HG03139 (cell line): Measurements from ENCODE around the gene OR6J1.
"Not testable (repeated sequence)": the region's sequence is repeated elsewhere in the genome, so short reads cannot be mapped to it uniquely, and the experiment has no call there.

Experiments
- ATAC-seq: cut with Tn5 transposase; IDR thresholded peaks from one replicate; pipeline ENCODE4 v1.9.1; 2021; ENCODE audit not compliant: unreplicated experiment

Gene OR6J1

GRCh38 chr14:22644305-22644635 lies at the start of gene OR6J1:
TSS of gene OR6J1 (minus strand) at chr14:22644352. CDS start at chr14:22634811, 9,541 bp downstream.
- no peak for ATAC-seq

- ATAC-seq = no peak
Measured at GRCh38 chr14:22692194-22692593, 48.0 kb upstream of the OR6J1 start.

DNA sequence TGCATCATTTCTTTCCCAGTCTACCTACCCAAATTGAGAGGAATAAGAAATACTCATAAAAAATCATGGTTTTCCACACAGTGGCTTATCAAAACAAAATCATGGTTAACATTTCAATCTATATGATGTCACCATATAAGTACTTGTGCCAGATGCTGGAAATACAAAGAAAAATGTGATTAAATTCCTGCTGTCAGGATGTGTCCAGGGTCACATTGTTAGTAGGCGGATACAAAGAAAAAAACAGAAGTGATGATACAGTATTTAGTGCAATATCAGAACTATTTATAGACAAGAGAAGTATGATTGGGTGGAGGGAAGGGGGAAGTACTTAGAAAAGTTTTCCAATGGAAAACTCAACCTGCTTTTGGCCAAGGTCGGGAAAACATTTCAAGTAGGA lies 47.0 kb upstream of the OR6J1 start:
- no peak for ATAC-seq

DNA sequence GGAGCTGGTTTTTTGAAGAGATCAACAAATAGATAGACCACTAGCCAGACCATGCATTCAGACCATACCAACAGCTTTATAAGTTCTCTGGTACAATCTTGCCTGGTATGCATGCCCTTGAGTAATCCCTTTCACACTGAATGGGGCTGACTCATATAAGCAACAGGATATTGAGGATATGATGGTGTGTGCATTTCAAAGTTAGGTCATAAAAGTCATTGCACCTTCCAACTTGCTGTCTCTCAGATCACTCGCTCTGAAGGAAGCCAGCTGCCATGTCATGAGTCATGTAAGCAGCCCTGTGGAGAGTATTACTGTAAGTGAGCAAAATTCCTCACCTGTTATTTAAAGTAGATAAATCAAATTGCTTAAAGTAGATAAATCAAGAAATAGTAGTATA lies 45.0 kb upstream of the OR6J1 start:
- no peak for ATAC-seq

DNA sequence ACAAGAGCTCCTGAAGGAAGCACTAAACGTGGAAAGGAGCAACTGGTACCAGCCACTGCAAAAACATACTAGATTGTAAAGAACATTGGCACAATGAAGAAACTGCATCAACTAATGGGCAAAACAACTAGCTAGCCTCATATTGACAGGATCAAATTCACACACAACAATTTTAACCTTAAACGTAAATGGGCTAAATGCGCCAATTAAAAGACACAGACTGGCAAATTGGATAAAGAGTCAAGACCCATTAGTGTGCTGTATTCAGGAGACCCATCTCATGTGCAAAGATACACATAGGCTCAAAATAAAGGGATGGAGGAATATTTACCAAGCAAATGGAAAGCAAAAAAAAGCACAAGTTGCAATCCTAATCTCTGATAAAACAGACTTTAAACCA lies 43.8 kb upstream of the OR6J1 start:
- ATAC-seq = not testable (repeated sequence)

GRCh38 chr14:22686176-22686611 lies 42.0 kb upstream of the OR6J1 start:
- not testable (repeated sequence) for ATAC-seq

- ATAC-seq = no peak
Measured at GRCh38 chr14:22685467-22685866, 41.3 kb upstream of the OR6J1 start.

GRCh38 chr14:22683428-22683827 lies 39.3 kb upstream of the OR6J1 start:
- not testable (repeated sequence) for ATAC-seq

DNA sequence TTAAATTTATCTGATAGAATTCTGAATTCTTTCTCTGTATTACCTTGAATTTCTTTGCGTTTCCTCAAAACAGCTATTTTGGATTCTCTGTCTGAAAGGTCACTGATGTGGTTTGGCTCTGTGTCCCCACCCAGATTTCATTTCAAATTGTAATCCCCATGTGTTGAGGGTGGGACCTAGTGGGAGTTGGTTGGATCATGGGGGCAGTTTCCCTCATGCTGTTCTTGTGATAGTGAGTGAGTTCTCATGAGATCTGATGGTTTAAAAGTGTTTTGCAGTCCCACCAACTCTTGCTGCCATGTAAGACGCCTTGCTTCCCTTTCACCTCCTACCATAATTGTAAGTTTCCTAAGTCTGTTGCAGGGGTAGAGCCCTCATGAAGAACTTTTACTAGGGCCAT lies 34.1 kb upstream of the OR6J1 start:
- ATAC-seq = no peak

DNA sequence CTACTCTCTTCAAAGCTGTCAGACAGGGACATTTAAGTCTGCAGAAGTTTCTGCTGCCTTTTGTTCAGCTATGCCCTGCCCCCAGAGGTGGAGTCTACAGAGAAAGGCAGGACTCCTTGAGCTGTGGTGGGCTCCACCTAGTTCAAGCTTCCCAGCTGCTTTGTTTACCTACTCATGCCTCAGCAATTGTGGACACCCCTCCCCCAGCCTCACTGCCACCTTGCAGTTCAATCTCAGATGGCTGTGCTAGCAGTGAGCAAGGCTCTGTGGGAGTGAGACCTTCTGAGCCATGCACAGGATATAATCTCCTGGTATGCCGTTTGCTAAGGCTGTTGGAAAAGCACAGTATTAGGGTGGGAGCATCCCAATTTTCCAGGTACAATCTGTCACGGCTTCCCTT lies 33.4 kb upstream of the OR6J1 start:
- not testable (repeated sequence) for ATAC-seq

GRCh38 chr14:22671622-22672021 lies 27.5 kb upstream of the OR6J1 start:
- no peak for ATAC-seq

- no peak for ATAC-seq
Measured at GRCh38 chr14:22668863-22669262, 24.7 kb upstream of the OR6J1 start.

DNA sequence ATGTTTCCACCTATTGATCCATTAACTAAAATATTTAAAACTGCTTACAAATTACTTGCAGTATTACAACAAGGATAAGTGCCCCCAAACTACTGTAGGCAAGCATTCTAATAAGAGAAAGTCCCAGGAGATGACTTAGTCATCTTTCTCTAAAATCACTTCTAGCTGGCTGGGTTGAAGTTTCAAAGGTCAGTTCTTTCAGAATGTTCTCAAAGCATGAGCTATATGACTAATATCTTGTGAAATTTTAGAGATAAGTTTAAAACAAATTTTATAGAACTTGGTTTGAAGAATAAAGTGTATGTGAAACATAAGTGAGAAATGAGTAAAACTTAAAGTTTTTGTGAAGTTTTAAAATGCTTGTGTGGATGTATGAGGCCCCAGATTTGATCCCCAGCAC lies 24.3 kb upstream of the OR6J1 start:
- no peak for ATAC-seq

DNA sequence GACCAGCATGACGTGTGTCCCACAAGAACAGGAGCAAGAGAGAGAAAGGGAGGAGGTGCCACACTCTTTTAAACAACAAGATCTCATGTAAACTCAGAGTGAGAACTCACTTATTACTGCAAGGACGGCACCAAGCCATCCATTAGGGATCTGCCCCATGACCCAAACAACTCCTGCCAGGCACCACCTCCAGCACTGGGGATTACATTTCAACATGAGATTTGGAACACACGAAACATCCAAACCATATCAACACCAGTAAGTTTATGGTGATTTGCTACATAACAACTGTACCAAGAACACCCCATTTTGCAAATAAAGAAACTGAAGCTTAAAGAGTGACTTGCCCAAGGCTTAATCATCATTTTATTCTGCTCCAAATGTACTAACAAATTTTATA lies 23.7 kb upstream of the OR6J1 start:
- no peak for ATAC-seq

GRCh38 chr14:22666203-22666893 lies 22.2 kb upstream of the OR6J1 start:
- no peak for ATAC-seq

- ATAC-seq = no peak
Measured at GRCh38 chr14:22664261-22664660, 20.1 kb upstream of the OR6J1 start.

DNA sequence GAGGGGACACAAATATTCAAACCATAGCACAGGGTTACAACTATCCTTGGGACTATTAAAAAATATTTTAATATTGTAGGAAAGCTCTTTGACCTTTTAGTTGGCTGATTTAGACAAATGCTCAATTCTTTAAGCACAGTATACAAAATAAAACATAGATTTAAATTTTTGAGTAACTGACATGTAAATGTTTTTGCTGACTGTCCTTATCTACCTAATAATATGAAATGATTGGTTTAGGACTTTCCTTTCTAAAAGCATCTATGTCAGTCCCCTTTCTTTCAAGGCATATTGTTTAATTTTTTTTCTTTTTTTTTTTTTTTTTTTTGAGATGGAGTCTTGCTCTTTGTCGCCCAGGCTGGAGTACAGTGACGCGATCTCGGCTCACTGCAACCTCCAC lies 16.5 kb upstream of the OR6J1 start:
- ATAC-seq = no peak

DNA sequence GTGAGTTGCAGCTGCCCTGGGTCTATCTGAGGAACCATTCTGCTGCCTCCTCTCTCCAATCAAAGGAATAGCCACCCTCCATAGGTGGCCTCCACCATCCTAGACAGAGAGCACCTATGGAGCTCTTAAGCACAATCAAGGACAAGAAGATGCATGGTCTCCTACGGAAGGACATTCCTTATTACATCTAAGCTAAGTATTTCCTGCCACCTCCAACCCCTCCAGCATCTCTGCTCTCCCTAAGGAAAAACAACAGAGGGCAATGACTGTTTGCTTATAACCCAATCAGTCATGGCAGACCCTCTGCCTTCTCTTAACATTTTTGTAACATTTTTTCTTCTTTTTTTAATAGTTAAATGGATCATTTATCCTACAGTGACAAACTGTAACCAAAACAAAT lies 14.8 kb upstream of the OR6J1 start:
- no peak for ATAC-seq

- ATAC-seq = no peak
Measured at GRCh38 chr14:22657861-22658260, 13.7 kb upstream of the OR6J1 start.

DNA sequence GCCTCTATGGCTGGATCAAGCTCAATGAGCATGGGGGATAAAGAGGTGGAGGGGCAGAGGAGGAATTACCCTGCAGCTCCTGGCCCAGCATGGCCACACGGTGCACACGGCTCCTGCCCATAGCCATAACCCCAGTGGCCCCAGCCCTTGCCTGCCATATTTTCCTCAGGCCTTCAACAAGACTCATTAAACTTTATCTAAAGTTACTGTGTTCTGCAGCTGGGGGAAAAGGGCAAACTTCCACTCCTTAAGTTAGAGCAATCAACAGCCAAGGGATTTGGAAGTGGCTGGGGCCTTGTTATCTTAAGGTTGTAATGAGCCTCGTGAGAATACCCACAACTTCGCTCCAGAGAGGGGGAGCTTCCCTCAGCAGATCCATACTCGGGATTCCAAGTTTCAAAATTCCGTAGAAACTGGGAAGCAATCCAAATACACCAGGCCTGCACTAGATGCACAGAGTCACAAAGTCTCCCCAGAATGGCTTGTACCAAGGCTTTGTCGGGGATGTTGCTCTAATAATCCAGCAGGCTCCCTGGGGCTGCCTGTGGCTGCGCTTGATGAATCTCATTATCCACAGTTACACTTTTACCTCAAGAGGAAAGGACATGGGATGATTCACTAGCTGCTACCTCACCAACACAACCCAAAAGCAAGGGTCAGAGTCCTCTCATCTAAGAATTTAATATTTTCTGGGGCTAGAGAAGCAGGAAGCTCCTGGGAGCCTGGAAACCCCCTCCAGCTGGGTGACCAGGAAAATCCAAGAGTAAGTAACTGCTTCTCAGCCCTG lies 13.0 kb upstream of the OR6J1 start:
- ATAC-seq = no peak

DNA sequence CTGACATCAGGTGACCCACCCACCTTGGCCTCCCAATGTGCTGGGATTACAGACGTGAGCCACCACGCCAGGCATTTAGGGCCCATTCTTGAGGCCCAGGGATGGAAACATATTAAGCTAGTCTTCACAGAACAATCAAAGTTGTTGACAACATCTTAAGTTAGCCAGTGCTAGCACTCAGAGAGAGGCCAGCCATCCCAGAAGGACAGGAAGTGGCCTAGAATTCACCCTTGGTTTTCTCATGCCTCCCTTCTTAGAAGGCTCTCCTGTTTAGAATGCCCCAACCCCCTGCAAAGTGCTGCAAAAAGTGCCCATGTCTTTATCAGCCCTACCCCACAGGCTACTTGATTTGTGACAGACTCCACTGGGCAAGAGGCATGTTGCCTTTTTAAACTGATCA lies 12.1 kb upstream of the OR6J1 start:
- ATAC-seq = no peak

- no peak for ATAC-seq
Measured at GRCh38 chr14:22653012-22653621, 9.0 kb upstream of the OR6J1 start.
